ENCODE measurements around the gene DNAJC27. TPM values are rescaled to one million over a fixed set of nuclear protein-coding genes. Genes with fewer than 3 reads are reported as not detected.

Gene DNAJC27
- total RNA-seq, 1 experiment from 2014 or later: 5.1 TPM

- Mint-ChIP-seq H3K4me1 (peaks cover 0 to 5% of the 10 kb centered on the region in 2 experiments; a peak in 2 of 4 replicates), H3K27ac (no peak overlapping the region), H3K9me3 (peaks cover 0 to 2% of the 10 kb centered on the region in 2 experiments; a peak in 1 of 5 replicates), H3K4me3 (no peak overlapping the region), H3K36me3 (ENCODE audit: insufficient read depth in 1 of 3, low read depth in 3 of 3) (no peaks in the 10 kb centered on the region), H3K27me3 (ENCODE audit: low read depth) (peaks cover 11% of the 10 kb centered on the region)
- no peak overlapping the region for H2BK120ac ChIP-seq (ENCODE audit: low read depth, low read length, poor library complexity, severe bottlenecking)
- H3K79me2 ChIP-seq (ENCODE audit: insufficient read depth, low read length): no peaks in the 10 kb centered on the region
- H3T11ph ChIP-seq (ENCODE audit: low read length): no peak overlapping the region
- H2BK12ac ChIP-seq (ENCODE audit: insufficient read length, low read depth, low read length): no peak overlapping the region
- no peak overlapping the region for H4K5ac ChIP-seq (ENCODE audit: insufficient read length, low read depth, low read length)
- H2BK15ac ChIP-seq (ENCODE audit: low read depth, low read length): no peak overlapping the region
- no peaks in the 10 kb centered on the region for H3K27me3 ChIP-seq (ENCODE audit: insufficient read depth, low read length)
- no peaks in the 10 kb centered on the region for H4K20me1 ChIP-seq (ENCODE audit: control insufficient read depth, insufficient read depth, insufficient read length)
- H3K56ac ChIP-seq (ENCODE audit: insufficient read length, low read depth, low read length): no peak overlapping the region
- H3K27ac ChIP-seq (ENCODE audit: insufficient read length, low read depth, low read length): no peak overlapping the region
- no peaks in the 10 kb centered on the region for H3K23me2 ChIP-seq (ENCODE audit: insufficient read length, low read depth, low read length, poor library complexity, severe bottlenecking)
- no peak overlapping the region for H2BK20ac ChIP-seq (ENCODE audit: low read depth, low read length, poor library complexity, severe bottlenecking)
- no peak overlapping the region for H4K8ac ChIP-seq (replicated peaks; ENCODE audit: insufficient read length, low read depth, low read length)
- no peak overlapping the region for H2BK5ac ChIP-seq (ENCODE audit: insufficient read length, low read length)
- H2AFZ ChIP-seq (ENCODE audit: low read length): no peak overlapping the region
- H3K9me3 ChIP-seq (ENCODE audit: control insufficient read depth, low read depth, low read length): no peaks in the 10 kb centered on the region
- H3K9ac ChIP-seq (ENCODE audit: extremely low read depth, insufficient read length, low read length): no peak overlapping the region
- H3K14ac ChIP-seq (ENCODE audit: insufficient read depth, low read length): no peak overlapping the region
- H3K4me1 ChIP-seq (ENCODE audit: insufficient read depth, low read length): no peaks in the 10 kb centered on the region
- no peaks in the 10 kb centered on the region for H3K79me1 ChIP-seq (ENCODE audit: insufficient read depth, low read depth, low read length, poor library complexity, severe bottlenecking)
- no peak overlapping the region for H3K4me2 ChIP-seq (ENCODE audit: insufficient read depth, insufficient read length, low read length)
- DNase-seq: no peak
- H3K18ac ChIP-seq (ENCODE audit: insufficient read length, low read depth, low read length): no peak overlapping the region
- no peak overlapping the region for H2AK5ac ChIP-seq (ENCODE audit: insufficient read length, low read length)
- H3K23ac ChIP-seq (ENCODE audit: insufficient read length, low read depth, low read length): no peak overlapping the region
- H3K4ac ChIP-seq (ENCODE audit: low read depth, low read length): no peak overlapping the region
- H4K91ac ChIP-seq (ENCODE audit: insufficient read length, low read depth, low read length): no peak overlapping the region
- WGBS (ENCODE audit: extremely low coverage, insufficient read length, low lambda C conversion rate): no CpG with 5 or more reads among the region's 7 CpGs
- TF ChIP-seq CTCF (conservative IDR thresholded peaks at IDR 0.05): no peak
Observed at GRCh38 chr2:25018681-25019080, 46.9 kb upstream of the DNAJC27 start.

Measured in H9 (cell line).